ENCODE measurements around the gene DNAH14. TPM values are rescaled to one million over a fixed set of nuclear protein-coding genes. Genes with fewer than 3 reads are reported as not detected.
"Not testable (repeated sequence)": the region's sequence is repeated elsewhere in the genome, so short reads cannot be mapped to it uniquely, and the experiment has no call there.

The DNAH14 gene
- total RNA-seq, 1 donor = 31.8 TPM

DNA sequence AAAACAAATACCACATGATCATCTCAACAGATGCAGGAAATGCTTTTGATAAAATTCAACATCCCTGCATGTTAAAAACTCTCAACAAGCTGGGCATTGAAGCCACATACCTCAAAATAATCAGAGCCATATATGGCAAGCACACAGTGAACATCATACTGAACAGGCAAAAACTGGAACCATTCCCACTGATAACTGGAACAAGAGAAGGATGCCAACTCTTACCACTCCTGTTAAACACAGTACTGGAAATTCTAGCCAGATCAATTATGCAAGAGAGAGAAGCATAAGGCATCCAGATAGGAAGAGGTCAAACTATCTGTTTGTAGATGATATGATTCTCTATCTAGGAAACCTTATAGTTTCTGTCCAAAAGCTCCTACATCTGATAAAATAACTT, 91.6 kb downstream of the DNAH14 start:
- Histone ChIP-seq H3K4me3 (ENCODE audit: insufficient read depth, low read length) (no peak overlapping the region), H3K4me2 (ENCODE audit: insufficient read depth, low read length) (no peak overlapping the region), H3K36me3 (ENCODE audit: insufficient read depth, low read length) (no peaks in the 10 kb centered on the region), H3K9me3 (ENCODE audit: low read depth, low read length) (no peaks in the 10 kb centered on the region), H4K20me1 (ENCODE audit: insufficient read depth, low read length) (no peaks in the 10 kb centered on the region), H3K4me1 (ENCODE audit: insufficient read depth, low read length) (no peaks in the 10 kb centered on the region), H3K27ac (ENCODE audit: low read depth, low read length) (no peak overlapping the region), H3K27me3 (ENCODE audit: insufficient read depth, low read length) (no peaks in the 10 kb centered on the region), H3K79me2 (ENCODE audit: insufficient read depth, low read length) (no peaks in the 10 kb centered on the region), H2AFZ (ENCODE audit: low read length) (no peak overlapping the region)
- TF ChIP-seq, protein P1, sequence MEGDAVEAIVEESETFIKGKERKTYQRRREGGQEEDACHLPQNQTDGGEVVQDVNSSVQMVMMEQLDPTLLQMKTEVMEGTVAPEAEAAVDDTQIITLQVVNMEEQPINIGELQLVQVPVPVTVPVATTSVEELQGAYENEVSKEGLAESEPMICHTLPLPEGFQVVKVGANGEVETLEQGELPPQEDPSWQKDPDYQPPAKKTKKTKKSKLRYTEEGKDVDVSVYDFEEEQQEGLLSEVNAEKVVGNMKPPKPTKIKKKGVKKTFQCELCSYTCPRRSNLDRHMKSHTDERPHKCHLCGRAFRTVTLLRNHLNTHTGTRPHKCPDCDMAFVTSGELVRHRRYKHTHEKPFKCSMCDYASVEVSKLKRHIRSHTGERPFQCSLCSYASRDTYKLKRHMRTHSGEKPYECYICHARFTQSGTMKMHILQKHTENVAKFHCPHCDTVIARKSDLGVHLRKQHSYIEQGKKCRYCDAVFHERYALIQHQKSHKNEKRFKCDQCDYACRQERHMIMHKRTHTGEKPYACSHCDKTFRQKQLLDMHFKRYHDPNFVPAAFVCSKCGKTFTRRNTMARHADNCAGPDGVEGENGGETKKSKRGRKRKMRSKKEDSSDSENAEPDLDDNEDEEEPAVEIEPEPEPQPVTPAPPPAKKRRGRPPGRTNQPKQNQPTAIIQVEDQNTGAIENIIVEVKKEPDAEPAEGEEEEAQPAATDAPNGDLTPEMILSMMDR (IDR thresholded peaks at IDR 0.05; ENCODE audit: extremely low read depth, low read depth, low read length) = no peak
- DNase-seq (ENCODE audit: insufficient read length, low spot score, missing footprints) = peak; percentile 19

DNA sequence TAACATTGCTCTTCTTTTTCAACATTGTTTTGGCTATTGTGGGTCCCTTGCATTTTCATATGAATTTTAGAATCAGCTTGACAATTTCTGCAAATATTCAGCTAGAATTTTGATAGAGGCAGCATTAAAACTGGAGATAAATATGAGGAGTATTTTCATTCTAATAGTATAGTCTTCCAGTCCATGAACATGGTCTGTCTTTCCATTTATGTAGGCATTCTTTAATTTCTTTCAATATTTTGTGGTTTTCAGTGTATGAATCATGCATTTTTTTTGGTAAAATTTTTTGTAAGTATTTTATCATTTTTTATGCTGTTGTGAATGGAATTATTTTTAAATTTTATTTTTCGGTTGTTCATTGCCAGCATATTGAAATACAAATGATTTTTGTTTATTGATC, 97.2 kb downstream of the DNAH14 start:
- Histone ChIP-seq H3K9me3 (ENCODE audit: low read depth, low read length) (no peaks in the 10 kb centered on the region), H4K20me1 (ENCODE audit: insufficient read depth, low read length) (no peaks in the 10 kb centered on the region), H3K27ac (ENCODE audit: low read depth, low read length) (no peak overlapping the region), H3K4me2 (ENCODE audit: insufficient read depth, low read length) (no peak overlapping the region), H3K4me1 (ENCODE audit: insufficient read depth, low read length) (no peaks in the 10 kb centered on the region), H2AFZ (ENCODE audit: low read length) (no peak overlapping the region), H3K36me3 (ENCODE audit: insufficient read depth, low read length) (no peaks in the 10 kb centered on the region), H3K27me3 (ENCODE audit: insufficient read depth, low read length) (no peaks in the 10 kb centered on the region), H3K79me2 (ENCODE audit: insufficient read depth, low read length) (no peaks in the 10 kb centered on the region), H3K4me3 (ENCODE audit: insufficient read depth, low read length) (no peak overlapping the region)
- TF ChIP-seq, protein P1 (IDR thresholded peaks at IDR 0.05; ENCODE audit: extremely low read depth, low read depth, low read length) = no peak
- DNase-seq (ENCODE audit: insufficient read length, low spot score, missing footprints) = no peak

DNA sequence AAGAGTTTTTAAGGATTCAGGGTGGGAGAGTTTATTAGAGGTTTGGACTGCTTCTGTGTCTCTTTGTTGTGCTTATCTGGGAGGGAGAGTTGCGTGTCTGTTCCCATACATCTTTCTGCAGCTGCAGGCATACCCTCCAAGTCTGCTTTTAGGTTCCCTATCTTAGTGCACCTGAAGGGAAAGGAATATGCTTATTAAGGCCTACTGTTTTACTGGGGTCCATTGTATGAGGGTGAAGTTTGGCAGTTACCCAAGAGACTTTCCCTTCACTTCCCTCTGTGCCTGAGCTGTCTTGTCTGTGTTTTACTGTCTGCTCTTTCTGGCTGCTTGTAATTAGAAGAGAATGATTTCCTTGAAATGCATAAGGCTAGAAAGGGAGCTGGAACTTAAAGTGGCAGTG, 107.0 kb downstream of the DNAH14 start:
- not testable (repeated sequence) for H3K27ac ChIP-seq (ENCODE audit: low read depth, low read length); H2AFZ ChIP-seq (ENCODE audit: low read length); DNase-seq (ENCODE audit: insufficient read length, low spot score, missing footprints); H3K4me1 ChIP-seq (ENCODE audit: insufficient read depth, low read length); H3K4me2 ChIP-seq (ENCODE audit: insufficient read depth, low read length); H3K79me2 ChIP-seq (ENCODE audit: insufficient read depth, low read length); H4K20me1 ChIP-seq (ENCODE audit: insufficient read depth, low read length); H3K36me3 ChIP-seq (ENCODE audit: insufficient read depth, low read length); H3K27me3 ChIP-seq (ENCODE audit: insufficient read depth, low read length); H3K4me3 ChIP-seq (ENCODE audit: insufficient read depth, low read length); H3K9me3 ChIP-seq (ENCODE audit: low read depth, low read length)

DNA sequence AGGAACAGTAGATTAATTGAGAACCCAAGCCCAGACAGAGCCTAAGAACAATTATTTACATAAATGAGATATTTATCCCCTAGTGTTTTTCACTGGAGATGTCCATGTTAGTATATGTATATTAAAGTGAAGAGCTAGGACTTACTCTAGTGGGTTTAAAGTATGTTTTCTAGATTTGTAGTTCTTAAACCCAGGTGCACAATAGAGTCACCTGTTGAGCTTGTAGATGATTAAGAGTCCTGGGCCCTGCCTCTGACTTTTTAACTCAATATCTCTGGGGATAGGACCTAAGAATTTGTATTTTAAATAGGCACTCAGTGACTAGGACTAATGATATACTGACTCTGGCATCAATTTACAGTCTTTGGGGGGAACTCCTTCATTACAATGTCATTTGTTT, 112.8 kb downstream of the DNAH14 start:
- no peak overlapping the region for H3K27ac ChIP-seq (ENCODE audit: low read depth, low read length)
- TF ChIP-seq, protein P1 (IDR thresholded peaks at IDR 0.05; ENCODE audit: extremely low read depth, low read depth, low read length) = no peak
- no peak for DNase-seq (ENCODE audit: insufficient read length, low spot score, missing footprints)
- H2AFZ ChIP-seq (ENCODE audit: low read length) = no peak overlapping the region
- no peaks in the 10 kb centered on the region for H4K20me1 ChIP-seq (ENCODE audit: insufficient read depth, low read length)
- H3K36me3 ChIP-seq (ENCODE audit: insufficient read depth, low read length) = no peaks in the 10 kb centered on the region
- H3K4me2 ChIP-seq (ENCODE audit: insufficient read depth, low read length) = no peak overlapping the region
- no peaks in the 10 kb centered on the region for H3K79me2 ChIP-seq (ENCODE audit: insufficient read depth, low read length)
- H3K4me1 ChIP-seq (ENCODE audit: insufficient read depth, low read length) = no peaks in the 10 kb centered on the region
- H3K27me3 ChIP-seq (ENCODE audit: insufficient read depth, low read length) = no peaks in the 10 kb centered on the region
- H3K9me3 ChIP-seq (ENCODE audit: low read depth, low read length) = no peaks in the 10 kb centered on the region
- no peak overlapping the region for H3K4me3 ChIP-seq (ENCODE audit: insufficient read depth, low read length)

All from osteoblast (primary cell).